Prostate gland (tissue), 2 donors: ENCODE results near the gene HIVEP3. TPM values are rescaled to one million over a fixed set of nuclear protein-coding genes. Genes with fewer than 3 reads are reported as not detected.

ENCODE experiments used
- DNase-seq: peaks from one replicate; pipeline ENCODE4 v3.0.0-alpha.2; 2019; ENCODE audit warnings: low spot score
- H3K27ac ChIP-seq, 2 donors: fragments of 200-600 bp; sonication (generic); 2 replicates each; pipeline ENCODE4 v1.5.1; 2017 to 2019
- H3K27me3 ChIP-seq: fragments of 200-600 bp; sonication (generic); replicated peaks from 2 replicates; pipeline ENCODE4 v1.5.1; 2019; ENCODE audit not compliant: insufficient read depth
- H3K36me3 ChIP-seq, 2 donors: fragments of 200-600 bp; sonication (generic); 1 replicate in 1 of 2; 2 replicates in 1 of 2; pipeline versions ENCODE4 v1.5.1 to v1.8.1; 2017 to 2019
- H3K4me1 ChIP-seq: fragments of 200-600 bp; sonication (generic); replicated peaks from 2 replicates; pipeline ENCODE4 v1.5.1; 2019
- H3K4me3 ChIP-seq, 2 donors: fragments of 200-600 bp; sonication (generic); 2 replicates each; pipeline ENCODE4 v1.5.1; 2017 to 2019
- H3K9me3 ChIP-seq: fragments of 200-600 bp; sonication (generic); 2 replicates; pipeline ENCODE4 v1.5.1; 2017
- POLR2A ChIP-seq: fragments of 450-650 bp; IDR thresholded peaks from one replicate; pipeline ENCODE4 v1.6.1; 2016; ENCODE audit warnings: antibody characterized with exemption, mild to moderate bottlenecking
- POLR2AphosphoS5 ChIP-seq: sonication (generic); formaldehyde crosslinking; IDR thresholded peaks from one replicate; pipeline ENCODE4 v1.6.1; 2017; ENCODE audit warnings: antibody characterized with exemption
- WGBS: methylation state at CpG from one replicate; pipeline ENCODE4 v1.1.5; 2018; 5-methylcytosine and 5-hydroxymethylcytosine counted together
- intact Hi-C: fragments of 100-400 bp; cut with DNase I; formaldehyde crosslinking; loops from one replicate; pipeline ENCODE4 v1.14.2; 2022
- total RNA-seq, 2 donors: library from RNA; depleted of rRNA; stranded (reverse); fragments of >200 nt; gene quantifications; one replicate each; pipeline ENCODE4 v1.1.0, GENCODE V29; 2016
- TF ChIP-seq, protein P1 (sequence below), 4 experiments: fragments of 200-600 bp in 2 of 4; fragments of 450-650 bp in 2 of 4; sonication (generic) in 2 of 4; IDR thresholded peaks; 1 replicate in 3 of 4; 2 replicates in 1 of 4; pipeline ENCODE4 v1.5.1; 2016 to 2019; ENCODE audit warnings: antibody characterized with exemption in 4 of 4, mild to moderate bottlenecking in 2 of 4, moderate library complexity in 2 of 4

Gene HIVEP3
- total RNA-seq, 2 donors from 2014 or later = 9.3 to 11.2 TPM

DNA sequence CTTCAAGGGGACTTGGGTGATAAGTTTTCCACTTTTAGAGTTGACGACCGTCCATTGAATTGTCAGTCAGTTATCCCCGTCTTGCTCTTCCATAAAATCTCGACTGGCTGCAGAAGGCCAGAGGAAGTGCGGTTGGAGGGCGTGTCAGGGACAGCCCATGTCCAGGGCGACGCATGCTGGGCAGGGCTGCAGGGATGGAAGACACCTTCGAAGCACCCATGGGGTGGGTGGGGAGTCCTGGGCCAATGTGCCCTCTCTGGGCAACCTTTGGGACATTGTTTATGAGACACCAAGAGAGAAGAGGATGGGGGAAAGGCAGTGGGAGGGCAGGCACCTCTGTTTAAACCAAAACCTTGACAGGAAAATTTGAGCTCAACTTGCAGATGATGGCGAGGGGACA is 395.7 kb downstream of the HIVEP3 start:
- no peak for TF ChIP-seq POLR2A
- TF ChIP-seq POLR2AphosphoS5 = no peak
- TF ChIP-seq, protein P1, sequence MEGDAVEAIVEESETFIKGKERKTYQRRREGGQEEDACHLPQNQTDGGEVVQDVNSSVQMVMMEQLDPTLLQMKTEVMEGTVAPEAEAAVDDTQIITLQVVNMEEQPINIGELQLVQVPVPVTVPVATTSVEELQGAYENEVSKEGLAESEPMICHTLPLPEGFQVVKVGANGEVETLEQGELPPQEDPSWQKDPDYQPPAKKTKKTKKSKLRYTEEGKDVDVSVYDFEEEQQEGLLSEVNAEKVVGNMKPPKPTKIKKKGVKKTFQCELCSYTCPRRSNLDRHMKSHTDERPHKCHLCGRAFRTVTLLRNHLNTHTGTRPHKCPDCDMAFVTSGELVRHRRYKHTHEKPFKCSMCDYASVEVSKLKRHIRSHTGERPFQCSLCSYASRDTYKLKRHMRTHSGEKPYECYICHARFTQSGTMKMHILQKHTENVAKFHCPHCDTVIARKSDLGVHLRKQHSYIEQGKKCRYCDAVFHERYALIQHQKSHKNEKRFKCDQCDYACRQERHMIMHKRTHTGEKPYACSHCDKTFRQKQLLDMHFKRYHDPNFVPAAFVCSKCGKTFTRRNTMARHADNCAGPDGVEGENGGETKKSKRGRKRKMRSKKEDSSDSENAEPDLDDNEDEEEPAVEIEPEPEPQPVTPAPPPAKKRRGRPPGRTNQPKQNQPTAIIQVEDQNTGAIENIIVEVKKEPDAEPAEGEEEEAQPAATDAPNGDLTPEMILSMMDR (IDR thresholded peaks at IDR 0.05) = no peak
- no peaks in the 10 kb centered on the region for H3K27me3 ChIP-seq
- intact Hi-C loops = no loop called here
- H3K4me3 ChIP-seq = no peak overlapping the region
- no peaks in the 10 kb centered on the region for H3K9me3 ChIP-seq
- WGBS = 82% methylated on average over 10 of the region's 10 CpGs
- H3K27ac ChIP-seq = no peak overlapping the region
- no peaks in the 10 kb centered on the region for H3K4me1 ChIP-seq
- no peak for DNase-seq
- H3K36me3 ChIP-seq = no peaks in the 10 kb centered on the region

DNA sequence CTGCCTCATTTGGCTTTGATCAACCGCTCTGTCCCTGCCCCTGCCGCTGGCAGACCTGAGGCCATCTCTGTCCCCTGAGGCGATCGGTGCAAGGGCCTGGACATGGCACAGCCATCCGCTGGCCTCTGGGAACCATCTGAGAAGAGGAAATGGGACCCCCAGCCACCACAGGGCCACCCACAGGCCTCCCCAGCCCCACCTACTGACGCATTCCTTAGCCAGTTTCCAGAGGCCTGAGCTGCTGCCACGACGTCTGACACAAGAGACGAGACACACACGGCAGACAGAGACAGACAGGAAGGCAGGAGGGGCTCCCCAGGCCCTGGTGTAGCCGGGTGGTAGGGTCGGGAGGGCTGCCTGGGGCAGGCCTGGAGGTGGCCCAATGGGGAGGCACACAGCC is 397.0 kb downstream of the HIVEP3 start:
- DNase-seq = no peak
- TF ChIP-seq POLR2A = no peak
- TF ChIP-seq, protein P1 (IDR thresholded peaks at IDR 0.05) = no peak
- TF ChIP-seq POLR2AphosphoS5 = no peak
- Histone ChIP-seq H3K4me1 (no peaks in the 10 kb centered on the region), H3K4me3 (no peak overlapping the region), H3K9me3 (no peaks in the 10 kb centered on the region), H3K36me3 (no peaks in the 10 kb centered on the region), H3K27ac (no peak overlapping the region), H3K27me3 (no peaks in the 10 kb centered on the region)
- intact Hi-C loops = no loop called here
- WGBS = 79% methylated on average over 12 of the region's 12 CpGs

DNA sequence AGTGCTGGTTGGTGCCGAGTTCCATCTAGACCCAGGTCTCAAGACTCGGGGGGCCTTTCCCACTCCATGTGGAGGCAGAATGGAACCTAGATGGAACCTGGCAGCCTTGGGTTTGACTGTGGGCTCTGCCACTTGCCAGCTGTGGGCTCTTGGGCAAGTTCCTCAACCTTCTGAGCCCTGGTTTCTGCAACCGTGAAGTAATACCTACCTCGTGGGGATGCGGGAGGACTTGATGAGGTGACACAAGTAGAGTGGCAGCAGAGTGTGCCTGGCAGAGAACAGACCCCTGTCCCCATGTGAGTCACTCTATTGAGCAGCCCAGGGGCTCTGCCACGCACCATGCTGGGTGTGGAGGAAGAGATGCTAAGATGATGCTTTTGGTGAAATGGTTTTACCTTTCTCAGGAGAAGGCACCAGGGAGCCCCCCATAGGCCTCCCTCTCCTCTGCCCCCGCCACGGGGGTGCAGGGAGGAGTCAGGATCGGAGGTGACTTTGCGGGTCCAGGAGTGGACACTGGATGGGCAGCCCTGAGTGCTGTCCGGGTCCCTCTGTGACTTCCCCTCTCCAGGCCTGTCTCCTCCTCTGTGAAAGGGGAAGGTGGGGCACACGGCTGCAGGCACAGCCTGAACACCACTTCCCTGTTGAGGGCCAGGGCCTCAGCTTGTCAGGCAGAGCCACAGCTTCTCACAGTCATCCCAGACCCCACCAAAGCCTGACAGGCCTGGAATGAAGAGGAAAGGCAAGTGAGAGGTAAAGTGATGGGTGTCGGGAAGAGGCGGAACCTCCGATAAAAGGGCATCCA is 397.6 kb downstream of the HIVEP3 start:
- H3K36me3 ChIP-seq = no peaks in the 10 kb centered on the region
- WGBS = 85% methylated on average over 15 of the region's 15 CpGs
- no peak for DNase-seq
- TF ChIP-seq POLR2A (no peak), POLR2AphosphoS5 (no peak)
- TF ChIP-seq, protein P1 (IDR thresholded peaks at IDR 0.05) = no peak
- no peak overlapping the region for H3K4me3 ChIP-seq
- intact Hi-C loops = no loop called here
- no peak overlapping the region for H3K27ac ChIP-seq
- no peaks in the 10 kb centered on the region for H3K9me3 ChIP-seq
- no peaks in the 10 kb centered on the region for H3K4me1 ChIP-seq
- H3K27me3 ChIP-seq = no peaks in the 10 kb centered on the region

DNA sequence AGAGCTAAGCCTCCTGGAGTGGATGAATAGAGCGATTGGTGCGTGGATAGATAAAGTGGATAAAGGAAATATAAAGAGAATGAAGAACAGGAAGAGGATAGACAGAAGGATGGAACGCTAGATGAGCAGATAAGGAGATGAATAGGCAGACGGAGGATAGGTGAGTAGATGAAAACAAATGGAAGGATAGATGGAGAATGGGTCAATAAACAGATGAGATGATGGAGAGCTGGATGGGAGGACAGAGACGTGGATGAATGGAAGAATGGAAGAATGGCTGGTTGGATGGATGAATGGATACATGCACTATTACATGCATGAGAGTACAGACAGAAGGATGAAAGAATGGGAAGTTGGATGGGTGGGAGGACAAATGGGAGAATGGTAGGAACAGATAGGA is 399.1 kb downstream of the HIVEP3 start:
- intact Hi-C loops = loop anchor here (5.0 kb wide), 1 partner anchor 252 kb away; no protein-coding TSS in a partner anchor
- Histone ChIP-seq H3K4me1 (no peaks in the 10 kb centered on the region), H3K36me3 (no peaks in the 10 kb centered on the region), H3K27me3 (no peaks in the 10 kb centered on the region), H3K9me3 (no peaks in the 10 kb centered on the region), H3K4me3 (no peak overlapping the region), H3K27ac (no peak overlapping the region)
- TF ChIP-seq, protein P1 (IDR thresholded peaks at IDR 0.05) = no peak
- TF ChIP-seq POLR2A = no peak
- 88% methylated on average over 5 of the region's 5 CpGs for WGBS
- DNase-seq = no peak

DNA sequence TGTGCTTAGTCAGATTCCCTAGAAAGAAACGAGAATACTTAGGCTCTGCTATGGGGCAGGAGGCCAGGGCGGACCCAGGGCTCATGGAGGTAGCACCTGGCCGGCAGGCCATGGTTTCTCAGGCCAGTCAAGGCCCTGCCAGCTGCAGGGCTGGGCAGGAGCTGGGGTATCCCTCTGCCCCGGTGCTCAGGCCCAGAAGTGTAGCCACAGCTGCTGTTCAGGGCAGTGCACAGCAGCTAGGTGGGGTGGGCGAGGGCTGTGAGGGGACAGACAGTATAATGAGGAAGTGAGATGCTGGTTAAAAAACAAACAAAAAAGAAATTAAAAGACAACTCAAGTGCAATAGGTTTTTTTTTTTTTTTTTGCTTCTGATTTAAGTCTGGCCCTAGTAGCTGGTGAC is 400.3 kb downstream of the HIVEP3 start:
- Histone ChIP-seq H3K4me3 (no peak overlapping the region), H3K27me3 (no peaks in the 10 kb centered on the region), H3K4me1 (no peaks in the 10 kb centered on the region), H3K27ac (no peak overlapping the region), H3K9me3 (no peaks in the 10 kb centered on the region), H3K36me3 (no peaks in the 10 kb centered on the region)
- no peak for DNase-seq
- intact Hi-C loops = loop anchor here (5.0 kb wide), 1 partner anchor 251 kb away; no protein-coding TSS in a partner anchor
- TF ChIP-seq POLR2A = no peak
- TF ChIP-seq, protein P1 (IDR thresholded peaks at IDR 0.05) = no peak
- TF ChIP-seq POLR2AphosphoS5 = no peak
- 86% methylated on average over 5 of the region's 5 CpGs for WGBS
